Measurements from ENCODE around the gene KLHL36.

Gene KLHL36

GRCh38 chr16:84652566-84652965, 4.3 kb downstream of the KLHL36 start:
- Histone ChIP-seq H3K4me1 (ENCODE audit: insufficient read depth, low read length) (peaks cover 2% of the 10 kb centered on the region), H3K4me3 (ENCODE audit: low read depth in 1 of 2, low read length in 2 of 2) (no peak overlapping the region), H3K9ac (ENCODE audit: low read length) (no peak overlapping the region), H3K9me3 (ENCODE audit: low read length) (no peaks in the 10 kb centered on the region), H3K27ac (ENCODE audit: low read depth, low read length) (no peak overlapping the region), H3K27me3 (ENCODE audit: control insufficient read depth in 1 of 2, insufficient read depth in 2 of 2, low read length in 2 of 2) (no peaks in the 10 kb centered on the region), H3K36me3 (ENCODE audit: insufficient read depth, low read length) (peaks cover 26% of the 10 kb centered on the region)

GRCh38 chr16:84654238-84654637, 5.9 kb downstream of the KLHL36 start:
- Histone ChIP-seq H3K9me3 (ENCODE audit: low read length) (no peaks in the 10 kb centered on the region), H3K9ac (ENCODE audit: low read length) (no peak overlapping the region), H3K27ac (ENCODE audit: low read depth, low read length) (no peak overlapping the region), H3K27me3 (ENCODE audit: control insufficient read depth in 1 of 2, insufficient read depth in 2 of 2, low read length in 2 of 2) (no peaks in the 10 kb centered on the region), H3K4me3 (ENCODE audit: low read depth in 1 of 2, low read length in 2 of 2) (no peak overlapping the region), H3K36me3 (ENCODE audit: insufficient read depth, low read length) (peaks cover 42% of the 10 kb centered on the region), H3K4me1 (ENCODE audit: insufficient read depth, low read length) (no peaks in the 10 kb centered on the region)

- Histone ChIP-seq H3K4me1 (ENCODE audit: insufficient read depth, low read length) (no peaks in the 10 kb centered on the region), H3K9me3 (ENCODE audit: low read length) (no peaks in the 10 kb centered on the region), H3K4me3 (ENCODE audit: low read depth in 1 of 2, low read length in 2 of 2) (no peak overlapping the region), H3K27me3 (ENCODE audit: control insufficient read depth in 1 of 2, insufficient read depth in 2 of 2, low read length in 2 of 2) (no peaks in the 10 kb centered on the region), H3K27ac (ENCODE audit: low read depth, low read length) (no peak overlapping the region), H3K9ac (ENCODE audit: low read length) (no peak overlapping the region), H3K36me3 (ENCODE audit: insufficient read depth, low read length) (peaks cover 50% of the 10 kb centered on the region)
These were observed 6.7 kb downstream of the KLHL36 start for GRCh38 chr16:84654998-84655397.

GRCh38 chr16:84656649-84657048, 8.3 kb downstream of the KLHL36 start:
- Histone ChIP-seq H3K4me1 (ENCODE audit: insufficient read depth, low read length) (no peaks in the 10 kb centered on the region), H3K27ac (ENCODE audit: low read depth, low read length) (no peak overlapping the region), H3K27me3 (ENCODE audit: control insufficient read depth in 1 of 2, insufficient read depth in 2 of 2, low read length in 2 of 2) (no peaks in the 10 kb centered on the region), H3K4me3 (ENCODE audit: low read depth in 1 of 2, low read length in 2 of 2) (no peak overlapping the region), H3K9ac (ENCODE audit: low read length) (no peak overlapping the region), H3K36me3 (ENCODE audit: insufficient read depth, low read length) (peaks cover 47% of the 10 kb centered on the region), H3K9me3 (ENCODE audit: low read length) (no peaks in the 10 kb centered on the region)

GRCh38 chr16:84657229-84657837, 9.0 kb downstream of the KLHL36 start:
- Histone ChIP-seq H3K9me3 (ENCODE audit: low read length) (no peaks in the 10 kb centered on the region), H3K27ac (ENCODE audit: low read depth, low read length) (no peak overlapping the region), H3K4me1 (ENCODE audit: insufficient read depth, low read length) (no peaks in the 10 kb centered on the region), H3K27me3 (ENCODE audit: control insufficient read depth in 1 of 2, insufficient read depth in 2 of 2, low read length in 2 of 2) (no peaks in the 10 kb centered on the region), H3K9ac (ENCODE audit: low read length) (no peak overlapping the region), H3K36me3 (ENCODE audit: insufficient read depth, low read length) (peaks cover 49% of the 10 kb centered on the region), H3K4me3 (ENCODE audit: low read depth in 1 of 2, low read length in 2 of 2) (no peak overlapping the region)

GRCh38 chr16:84658690-84659089, 10.4 kb downstream of the KLHL36 start:
- Histone ChIP-seq H3K9me3 (ENCODE audit: low read length) (no peaks in the 10 kb centered on the region), H3K4me1 (ENCODE audit: insufficient read depth, low read length) (no peaks in the 10 kb centered on the region), H3K4me3 (ENCODE audit: low read depth in 1 of 2, low read length in 2 of 2) (no peak overlapping the region), H3K27ac (ENCODE audit: low read depth, low read length) (no peak overlapping the region), H3K9ac (ENCODE audit: low read length) (no peak overlapping the region), H3K27me3 (ENCODE audit: control insufficient read depth in 1 of 2, insufficient read depth in 2 of 2, low read length in 2 of 2) (no peaks in the 10 kb centered on the region), H3K36me3 (ENCODE audit: insufficient read depth, low read length) (peaks cover 57% of the 10 kb centered on the region)

- H3K36me3 ChIP-seq (ENCODE audit: insufficient read depth, low read length), result peaks cover 64% of the 10 kb centered on the region
These were observed 11.5 kb downstream of the KLHL36 start for GRCh38 chr16:84659656-84660300.

GRCh38 chr16:84660973-84661372, 12.7 kb downstream of the KLHL36 start:
- Histone ChIP-seq H3K27me3 (ENCODE audit: control insufficient read depth in 1 of 2, insufficient read depth in 2 of 2, low read length in 2 of 2) (no peaks in the 10 kb centered on the region), H3K4me1 (ENCODE audit: insufficient read depth, low read length) (no peaks in the 10 kb centered on the region), H3K36me3 (ENCODE audit: insufficient read depth, low read length) (peaks cover 74% of the 10 kb centered on the region), H3K4me3 (ENCODE audit: low read depth in 1 of 2, low read length in 2 of 2) (no peak overlapping the region), H3K27ac (ENCODE audit: low read depth, low read length) (no peak overlapping the region), H3K9me3 (ENCODE audit: low read length) (no peaks in the 10 kb centered on the region), H3K9ac (ENCODE audit: low read length) (no peak overlapping the region)

More at GRCh38 chr16:84659656-84660300, 11.5 kb downstream of the KLHL36 start:
- Histone ChIP-seq H3K27ac (ENCODE audit: low read depth, low read length) (no peak overlapping the region), H3K9ac (ENCODE audit: low read length) (no peak overlapping the region), H3K9me3 (ENCODE audit: low read length) (no peaks in the 10 kb centered on the region), H3K27me3 (ENCODE audit: control insufficient read depth in 1 of 2, insufficient read depth in 2 of 2, low read length in 2 of 2) (no peaks in the 10 kb centered on the region), H3K4me3 (ENCODE audit: low read depth in 1 of 2, low read length in 2 of 2) (no peak overlapping the region), H3K4me1 (ENCODE audit: insufficient read depth, low read length) (no peaks in the 10 kb centered on the region)

- Histone ChIP-seq H3K4me3 (ENCODE audit: low read depth in 1 of 2, low read length in 2 of 2) (no peak overlapping the region), H3K9me3 (ENCODE audit: low read length) (no peaks in the 10 kb centered on the region), H3K36me3 (ENCODE audit: insufficient read depth, low read length) (peaks cover 78% of the 10 kb centered on the region), H3K27me3 (ENCODE audit: control insufficient read depth in 1 of 2, insufficient read depth in 2 of 2, low read length in 2 of 2) (no peaks in the 10 kb centered on the region), H3K9ac (ENCODE audit: low read length) (no peak overlapping the region), H3K4me1 (ENCODE audit: insufficient read depth, low read length) (no peaks in the 10 kb centered on the region), H3K27ac (ENCODE audit: low read depth, low read length) (no peak overlapping the region)
These were observed 13.2 kb downstream of the KLHL36 start for GRCh38 chr16:84661418-84662060.

- Histone ChIP-seq H3K4me1 (ENCODE audit: insufficient read depth, low read length) (no peaks in the 10 kb centered on the region), H3K4me3 (ENCODE audit: low read depth in 1 of 2, low read length in 2 of 2) (no peak overlapping the region), H3K9me3 (ENCODE audit: low read length) (no peaks in the 10 kb centered on the region), H3K9ac (ENCODE audit: low read length) (no peak overlapping the region), H3K36me3 (ENCODE audit: insufficient read depth, low read length) (peaks cover 72% of the 10 kb centered on the region), H3K27ac (ENCODE audit: low read depth, low read length) (no peak overlapping the region), H3K27me3 (ENCODE audit: control insufficient read depth in 1 of 2, insufficient read depth in 2 of 2, low read length in 2 of 2) (no peaks in the 10 kb centered on the region)
These were observed 14.2 kb downstream of the KLHL36 start for GRCh38 chr16:84662471-84662870.

- Histone ChIP-seq H3K9me3 (ENCODE audit: low read length) (no peaks in the 10 kb centered on the region), H3K27ac (ENCODE audit: low read depth, low read length) (no peak overlapping the region), H3K36me3 (ENCODE audit: insufficient read depth, low read length) (peaks cover 62% of the 10 kb centered on the region), H3K27me3 (ENCODE audit: control insufficient read depth in 1 of 2, insufficient read depth in 2 of 2, low read length in 2 of 2) (no peaks in the 10 kb centered on the region), H3K9ac (ENCODE audit: low read length) (no peak overlapping the region), H3K4me1 (ENCODE audit: insufficient read depth, low read length) (no peaks in the 10 kb centered on the region), H3K4me3 (ENCODE audit: low read depth in 1 of 2, low read length in 2 of 2) (no peak overlapping the region)
These were observed 15.3 kb downstream of the KLHL36 start for GRCh38 chr16:84663433-84664101.

All from muscle layer of colon (tissue), 2 donors.